Loucy (cell line): ENCODE results near the gene GOLGA7B.

ENCODE experiments used
- H2AFZ ChIP-seq: fragments of 200-600 bp; sonication (generic); 2 replicates; pipeline ENCODE4 v1.6.0; 2016; ENCODE audit warnings: antibody characterized with exemption, mild to moderate bottlenecking, low read length, moderate library complexity
- H3F3A ChIP-seq: fragments of 200-600 bp; 2 replicates; pipeline ENCODE4 v1.6.0; 2016; ENCODE audit warnings: antibody characterized with exemption, low read depth, mild to moderate bottlenecking
- H3K27me3 ChIP-seq: fragments of 200-600 bp; sonication (generic); 2 replicates; pipeline ENCODE4 v1.6.1; 2014; ENCODE audit warnings: low read length, mild to moderate bottlenecking; ENCODE audit not compliant: insufficient read depth, poor library complexity, severe bottlenecking
- H3K36me3 ChIP-seq: fragments of 200-600 bp; sonication (generic); 2 replicates; pipeline ENCODE4 v1.6.1; 2016; ENCODE audit warnings: low read length; ENCODE audit not compliant: insufficient read depth
- H3K4me1 ChIP-seq: fragments of 200-600 bp; sonication (generic); 2 replicates; pipeline ENCODE4 v1.5.1; 2014; ENCODE audit warnings: low read length, mild to moderate bottlenecking; ENCODE audit not compliant: insufficient read depth, poor library complexity, severe bottlenecking
- H3K4me2 ChIP-seq: fragments of 200-600 bp; sonication (generic); 2 replicates; pipeline ENCODE4 v1.6.0; 2014; ENCODE audit warnings: antibody characterized with exemption, low read length, low read depth, mild to moderate bottlenecking; ENCODE audit not compliant: poor library complexity, severe bottlenecking
- H3K4me3 ChIP-seq: fragments of 200-600 bp; sonication (generic); 2 replicates; pipeline ENCODE4 v1.5.1; 2014; ENCODE audit warnings: low read length, mild to moderate bottlenecking, mixed read lengths; ENCODE audit not compliant: poor library complexity, severe bottlenecking
- H3K79me2 ChIP-seq: fragments of 200-600 bp; sonication (generic); 2 replicates; pipeline ENCODE4 v1.6.1; 2014; ENCODE audit warnings: low read length; ENCODE audit not compliant: insufficient read depth
- H3K9ac ChIP-seq: fragments of 200-600 bp; sonication (generic); 2 replicates; pipeline ENCODE4 v1.6.0; 2014; ENCODE audit warnings: mild to moderate bottlenecking, low read depth, low read length, moderate library complexity; ENCODE audit not compliant: poor library complexity, severe bottlenecking
- H3K9me2 ChIP-seq: fragments of 200-600 bp; sonication (generic); replicated peaks from 2 replicates; pipeline ENCODE4 v1.6.1; 2016; ENCODE audit warnings: low read depth, low read length, mixed read lengths
- H3K9me3 ChIP-seq: fragments of 200-600 bp; sonication (generic); 2 replicates; pipeline ENCODE4 v1.6.1; 2014; ENCODE audit warnings: mild to moderate bottlenecking, antibody characterized with exemption, low read length, low read depth; ENCODE audit not compliant: insufficient read depth
- H4K20me1 ChIP-seq: fragments of 200-600 bp; sonication (generic); 2 replicates; pipeline ENCODE4 v1.6.0; 2014; ENCODE audit warnings: antibody characterized with exemption, low read length, mild to moderate bottlenecking; ENCODE audit not compliant: insufficient read depth, poor library complexity, severe bottlenecking
- CTCF ChIP-seq: fragments of 200-600 bp; sonication (generic); conservative IDR thresholded peaks from 2 replicates; pipeline ENCODE4 v1.5.1; 2014; ENCODE audit warnings: mild to moderate bottlenecking, antibody characterized with exemption, low read length
- EZH2phosphoT487 ChIP-seq: fragments of 200-600 bp; IDR thresholded peaks from 2 replicates; pipeline ENCODE4 v1.6.1; 2018; ENCODE audit warnings: antibody characterized with exemption, mild to moderate bottlenecking, moderate library complexity, borderline replicate concordance

The GOLGA7B gene

GRCh38 chr10:97827702-97828291 is 21.8 kb upstream of the GOLGA7B start:
- Histone ChIP-seq H4K20me1 (no peaks in the 10 kb centered on the region), H3K4me3 (no peak overlapping the region), H3F3A (no peaks in the 10 kb centered on the region), H3K9me3 (no peaks in the 10 kb centered on the region), H3K27me3 (no peaks in the 10 kb centered on the region), H2AFZ (no peak overlapping the region), H3K9ac (no peak overlapping the region), H3K79me2 (no peaks in the 10 kb centered on the region), H3K4me1 (no peaks in the 10 kb centered on the region), H3K36me3 (no peaks in the 10 kb centered on the region), H3K9me2 (no peaks in the 10 kb centered on the region), H3K4me2 (no peak overlapping the region)
- no peak for TF ChIP-seq EZH2phosphoT487
- TF ChIP-seq CTCF: no peak

GRCh38 chr10:97828721-97829120 is 20.9 kb upstream of the GOLGA7B start:
- H3K9ac ChIP-seq: no peak overlapping the region

GRCh38 chr10:97830064-97830463 is 19.6 kb upstream of the GOLGA7B start:
- no peaks in the 10 kb centered on the region for H4K20me1 ChIP-seq
- no peaks in the 10 kb centered on the region for H3K79me2 ChIP-seq
- H3K36me3 ChIP-seq: no peaks in the 10 kb centered on the region
- H3K4me1 ChIP-seq: no peaks in the 10 kb centered on the region
- H2AFZ ChIP-seq: no peak overlapping the region
- no peak for TF ChIP-seq EZH2phosphoT487
- TF ChIP-seq CTCF: no peak
- no peaks in the 10 kb centered on the region for H3K27me3 ChIP-seq
- H3K9me2 ChIP-seq: no peaks in the 10 kb centered on the region
- no peak overlapping the region for H3K9ac ChIP-seq
- H3F3A ChIP-seq: no peaks in the 10 kb centered on the region
- no peaks in the 10 kb centered on the region for H3K9me3 ChIP-seq
- no peak overlapping the region for H3K4me2 ChIP-seq
- no peak overlapping the region for H3K4me3 ChIP-seq

More at GRCh38 chr10:97828721-97829120, 20.9 kb upstream of the GOLGA7B start:
- H3K36me3 ChIP-seq: no peaks in the 10 kb centered on the region
- H3K4me2 ChIP-seq: no peak overlapping the region
- H3K4me3 ChIP-seq: no peak overlapping the region
- no peaks in the 10 kb centered on the region for H3K79me2 ChIP-seq
- no peaks in the 10 kb centered on the region for H4K20me1 ChIP-seq
- H3K9me2 ChIP-seq: no peaks in the 10 kb centered on the region
- H3F3A ChIP-seq: no peaks in the 10 kb centered on the region
- H3K4me1 ChIP-seq: no peaks in the 10 kb centered on the region
- no peaks in the 10 kb centered on the region for H3K9me3 ChIP-seq
- no peak overlapping the region for H2AFZ ChIP-seq
- TF ChIP-seq EZH2phosphoT487: no peak
- TF ChIP-seq CTCF: no peak
- no peaks in the 10 kb centered on the region for H3K27me3 ChIP-seq
